Prostate gland (tissue), 2 donors: ENCODE data around the gene CCDC154. TPM values are rescaled to one million over a fixed set of nuclear protein-coding genes. Genes with fewer than 3 reads are reported as not detected.

Experiments
- DNase-seq: peaks from one replicate; pipeline ENCODE4 v3.0.0-alpha.2; 2019; ENCODE audit warnings: low spot score
- H3K27ac ChIP-seq, 2 donors: fragments of 200-600 bp; sonication (generic); 2 replicates each; pipeline ENCODE4 v1.5.1; 2017 to 2019
- H3K27me3 ChIP-seq: fragments of 200-600 bp; sonication (generic); replicated peaks from 2 replicates; pipeline ENCODE4 v1.5.1; 2019; ENCODE audit not compliant: insufficient read depth
- H3K36me3 ChIP-seq, 2 donors: fragments of 200-600 bp; sonication (generic); 1 replicate in 1 of 2; 2 replicates in 1 of 2; pipeline versions ENCODE4 v1.5.1 to v1.8.1; 2017 to 2019
- H3K4me1 ChIP-seq: fragments of 200-600 bp; sonication (generic); replicated peaks from 2 replicates; pipeline ENCODE4 v1.5.1; 2019
- H3K4me3 ChIP-seq, 2 donors: fragments of 200-600 bp; sonication (generic); 2 replicates each; pipeline ENCODE4 v1.5.1; 2017 to 2019
- H3K9me3 ChIP-seq: fragments of 200-600 bp; sonication (generic); 2 replicates; pipeline ENCODE4 v1.5.1; 2017
- POLR2A ChIP-seq: fragments of 450-650 bp; IDR thresholded peaks from one replicate; pipeline ENCODE4 v1.6.1; 2016; ENCODE audit warnings: antibody characterized with exemption, mild to moderate bottlenecking
- POLR2AphosphoS5 ChIP-seq: sonication (generic); formaldehyde crosslinking; IDR thresholded peaks from one replicate; pipeline ENCODE4 v1.6.1; 2017; ENCODE audit warnings: antibody characterized with exemption
- WGBS: methylation state at CpG from one replicate; pipeline ENCODE4 v1.1.5; 2018; 5-methylcytosine and 5-hydroxymethylcytosine counted together
- intact Hi-C: fragments of 100-400 bp; cut with DNase I; formaldehyde crosslinking; loops from one replicate; pipeline ENCODE4 v1.14.2; 2022
- total RNA-seq, 2 donors: library from RNA; depleted of rRNA; stranded (reverse); fragments of >200 nt; gene quantifications; one replicate each; pipeline ENCODE4 v1.1.0, GENCODE V29; 2016
- TF ChIP-seq, protein P1 (sequence below), 4 experiments: fragments of 200-600 bp in 2 of 4; fragments of 450-650 bp in 2 of 4; sonication (generic) in 2 of 4; IDR thresholded peaks; 1 replicate in 3 of 4; 2 replicates in 1 of 4; pipeline ENCODE4 v1.5.1; 2016 to 2019; ENCODE audit warnings: antibody characterized with exemption in 4 of 4, mild to moderate bottlenecking in 2 of 4, moderate library complexity in 2 of 4

The CCDC154 gene
- total RNA-seq, 2 donors from 2014 or later, result 5.7 TPM; not detected in 1

DNA sequence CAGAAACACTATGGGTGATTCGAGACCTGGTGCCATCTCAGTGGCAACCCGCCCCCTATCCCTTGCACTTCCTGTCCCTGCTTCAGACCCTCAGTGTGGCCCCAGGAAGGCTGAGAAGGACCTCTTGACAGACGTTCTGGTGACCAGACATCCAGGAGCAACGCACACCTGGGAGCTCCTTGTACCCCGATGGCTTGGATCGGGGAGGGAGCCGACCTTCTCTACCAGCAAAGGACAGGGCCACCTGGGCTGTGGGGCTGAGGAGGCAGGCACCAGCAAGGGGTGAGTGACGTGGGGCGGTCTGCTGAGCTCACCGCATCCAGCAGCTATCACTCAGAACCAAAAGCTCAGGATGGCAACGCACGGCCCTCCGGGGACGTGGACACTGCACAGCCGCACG, 57.0 kb downstream of the CCDC154 start:
- no peaks in the 10 kb centered on the region for H3K4me1 ChIP-seq
- no peak for DNase-seq
- TF ChIP-seq POLR2A, result no peak
- TF ChIP-seq, protein P1, sequence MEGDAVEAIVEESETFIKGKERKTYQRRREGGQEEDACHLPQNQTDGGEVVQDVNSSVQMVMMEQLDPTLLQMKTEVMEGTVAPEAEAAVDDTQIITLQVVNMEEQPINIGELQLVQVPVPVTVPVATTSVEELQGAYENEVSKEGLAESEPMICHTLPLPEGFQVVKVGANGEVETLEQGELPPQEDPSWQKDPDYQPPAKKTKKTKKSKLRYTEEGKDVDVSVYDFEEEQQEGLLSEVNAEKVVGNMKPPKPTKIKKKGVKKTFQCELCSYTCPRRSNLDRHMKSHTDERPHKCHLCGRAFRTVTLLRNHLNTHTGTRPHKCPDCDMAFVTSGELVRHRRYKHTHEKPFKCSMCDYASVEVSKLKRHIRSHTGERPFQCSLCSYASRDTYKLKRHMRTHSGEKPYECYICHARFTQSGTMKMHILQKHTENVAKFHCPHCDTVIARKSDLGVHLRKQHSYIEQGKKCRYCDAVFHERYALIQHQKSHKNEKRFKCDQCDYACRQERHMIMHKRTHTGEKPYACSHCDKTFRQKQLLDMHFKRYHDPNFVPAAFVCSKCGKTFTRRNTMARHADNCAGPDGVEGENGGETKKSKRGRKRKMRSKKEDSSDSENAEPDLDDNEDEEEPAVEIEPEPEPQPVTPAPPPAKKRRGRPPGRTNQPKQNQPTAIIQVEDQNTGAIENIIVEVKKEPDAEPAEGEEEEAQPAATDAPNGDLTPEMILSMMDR (IDR thresholded peaks at IDR 0.05), result no peak
- TF ChIP-seq POLR2AphosphoS5, result no peak
- H3K27ac ChIP-seq, result no peak overlapping the region
- WGBS, result 96% methylated on average over 12 of the region's 16 CpGs
- H3K27me3 ChIP-seq, result no peaks in the 10 kb centered on the region
- peaks cover 3 to 13% of the 10 kb centered on the region in 2 donors for H3K36me3 ChIP-seq
- no peak overlapping the region for H3K4me3 ChIP-seq
- H3K9me3 ChIP-seq, result no peaks in the 10 kb centered on the region
- intact Hi-C loops, result no loop called here

DNA sequence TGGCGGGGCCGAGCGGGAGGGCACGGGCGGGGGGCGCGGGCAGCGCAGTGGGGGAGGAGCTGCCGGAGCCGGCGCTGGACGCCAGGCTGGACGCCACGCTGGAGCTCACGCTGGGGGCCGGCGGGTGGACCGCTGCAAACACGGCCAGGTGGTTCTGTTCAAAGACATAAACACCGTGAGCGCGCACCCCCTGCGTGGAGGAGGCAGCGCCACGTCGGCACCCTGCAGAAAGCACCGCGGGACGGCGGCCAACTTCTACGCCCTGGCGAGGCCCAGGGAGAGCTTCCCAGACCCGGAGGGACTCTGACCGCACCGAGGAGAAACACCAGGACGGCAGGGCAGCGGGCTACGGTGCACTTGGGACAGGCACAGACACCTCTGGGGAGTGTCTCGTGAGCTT, 59.1 kb downstream of the CCDC154 start:
- intact Hi-C loops, result no loop called here
- Histone ChIP-seq H3K4me3 (no peak overlapping the region), H3K4me1 (no peaks in the 10 kb centered on the region), H3K9me3 (no peaks in the 10 kb centered on the region), H3K27ac (no peak overlapping the region), H3K27me3 (no peaks in the 10 kb centered on the region), H3K36me3 (peaks cover 3% of the 10 kb centered on the region in 2 donors)
- WGBS, result 92% methylated on average over 38 of the region's 39 CpGs
- DNase-seq, result no peak
- no peak for TF ChIP-seq POLR2AphosphoS5
- TF ChIP-seq POLR2A, result no peak
- TF ChIP-seq, protein P1 (IDR thresholded peaks at IDR 0.05), result no peak

Other genes starting within 250 kb of the CCDC154 start
- gene TPSG1, start 219.3 kb downstream of the CCDC154 start, total RNA-seq, result not detected
- gene TPSB2, start 214.4 kb downstream of the CCDC154 start, total RNA-seq, result 10 to 100 TPM; 31.8 to 78.7 TPM
- 10 to 100 TPM; 17.7 to 33.6 TPM for gene TPSAB1, start 203.9 kb downstream of the CCDC154 start, total RNA-seq
- 1 to 10 TPM in 1 of 2 donors, under 1 TPM in 1; 0.82 to 1.9 TPM for gene TPSD1, start 188.5 kb downstream of the CCDC154 start, total RNA-seq
- gene UBE2I, start 134.9 kb downstream of the CCDC154 start, total RNA-seq, result 100 to 1,000 TPM in 1 of 2 donors, 10 to 100 TPM in 1; 58.2 to 110 TPM
- gene BAIAP3, start 110.9 kb downstream of the CCDC154 start, total RNA-seq, result 10 to 100 TPM; 12.1 to 41.6 TPM
- gene TSR3, start 92.7 kb downstream of the CCDC154 start, total RNA-seq, result 100 to 1,000 TPM; 108 to 148 TPM
- gene GNPTG, start 92.6 kb downstream of the CCDC154 start, total RNA-seq, result 100 to 1,000 TPM in 1 of 2 donors, 10 to 100 TPM in 1; 99.6 to 132 TPM
- gene UNKL, start 29.9 kb downstream of the CCDC154 start, total RNA-seq, result 10 to 100 TPM; 32.6 to 96.7 TPM
- 10 to 100 TPM; 12.3 to 24.0 TPM for gene UQCC4, start 23.8 kb downstream of the CCDC154 start, total RNA-seq
- gene PERCC1, start 13.5 kb downstream of the CCDC154 start, total RNA-seq, result 10 to 100 TPM; 26.0 to 45.2 TPM
- gene CLCN7, start 30.5 kb upstream of the CCDC154 start, total RNA-seq, result 100 to 1,000 TPM in 1 of 2 donors, 10 to 100 TPM in 1; 51.9 to 108 TPM
- 1 to 10 TPM in 1 of 2 donors, not detected in 1; 2.2 TPM for gene PTX4, start 44.4 kb upstream of the CCDC154 start, total RNA-seq
- gene TELO2, start 48.8 kb upstream of the CCDC154 start, total RNA-seq, result 10 to 100 TPM; 35.1 to 53.5 TPM
- 10 to 100 TPM; 20.7 to 33.9 TPM for gene TMEM204, start 89.1 kb upstream of the CCDC154 start, total RNA-seq
- gene IFT140, start 167.5 kb upstream of the CCDC154 start, total RNA-seq, result 10 to 100 TPM; 30.1 to 41.9 TPM
- 10 to 100 TPM; 12.7 to 36.0 TPM for gene CRAMP1, start 167.8 kb upstream of the CCDC154 start, total RNA-seq
- 10 to 100 TPM; 56.6 to 75.3 TPM for gene JPT2, start 233.7 kb upstream of the CCDC154 start, total RNA-seq